C4-2B (cell line): ENCODE measurements around the gene DLGAP4.

Source experiments
- H3K27ac ChIP-seq: fragments of 450-650 bp; 2 replicates; pipeline ENCODE4 v1.5.1; 2017
- CTCF ChIP-seq: fragments of 450-650 bp; conservative IDR thresholded peaks from 2 replicates; pipeline ENCODE4 v1.5.1; 2017; ENCODE audit warnings: mild to moderate bottlenecking
- ZFX ChIP-seq: fragments of 450-650 bp; IDR thresholded peaks from 2 replicates; pipeline ENCODE4 v1.6.1; 2017

The DLGAP4 gene

GRCh38 chr20:36392989-36393388, 86.8 kb downstream of the DLGAP4 start:
- H3K27ac ChIP-seq: no peak overlapping the region
- no peak for TF ChIP-seq ZFX
- no peak for TF ChIP-seq CTCF

- no peak overlapping the region for H3K27ac ChIP-seq
- TF ChIP-seq CTCF (no peak), ZFX (no peak)
Observed at GRCh38 chr20:36394340-36394965, 88.3 kb downstream of the DLGAP4 start.

- no peak for TF ChIP-seq ZFX
- H3K27ac ChIP-seq: no peak overlapping the region
Observed at GRCh38 chr20:36396340-36396739, 90.2 kb downstream of the DLGAP4 start.

- TF ChIP-seq ZFX (no peak), CTCF (no peak)
- H3K27ac ChIP-seq: no peak overlapping the region
Observed at GRCh38 chr20:36396847-36397630, 90.9 kb downstream of the DLGAP4 start.

- no peak for TF ChIP-seq ZFX
- TF ChIP-seq CTCF: no peak
- no peak overlapping the region for H3K27ac ChIP-seq
Observed at GRCh38 chr20:36398515-36398914, 92.4 kb downstream of the DLGAP4 start.

GRCh38 chr20:36399147-36399968, 93.2 kb downstream of the DLGAP4 start:
- no peak overlapping the region for H3K27ac ChIP-seq
- no peak for TF ChIP-seq ZFX
- no peak; the same call in 1 of the 2 replicates for TF ChIP-seq CTCF

- H3K27ac ChIP-seq: no peak overlapping the region
- TF ChIP-seq CTCF (no peak; the same call in 1 of the 2 replicates), ZFX (no peak)
Observed at GRCh38 chr20:36399969-36400545, 93.9 kb downstream of the DLGAP4 start.
